T-helper 2 cell treated with Interferon-gamma antibody and Interleukin-4, amounts not matched to agents 100 ng/mL and 5 ng/mL, for 36 hours (primary cell): ENCODE results near the gene STK32C. TPM values are rescaled to one million over a fixed set of nuclear protein-coding genes. Genes with fewer than 3 reads are reported as not detected.
"Not testable (repeated sequence)": the region's sequence is repeated elsewhere in the genome, so short reads cannot be mapped to it uniquely, and the experiment has no call there.

ENCODE experiments used
- intact Hi-C: fragments of 100-400 bp; cut with micrococcal nuclease; formaldehyde crosslinking; loops from one replicate; pipeline ENCODE4 v1.15.1; 2023
- total RNA-seq: library from RNA; stranded (reverse); gene quantifications from 2 replicates; pipeline ENCODE4 v1.2.3, GENCODE V29; 2022

Gene STK32C
- total RNA-seq, 1 donor from 2014 or later, result 10.6 TPM

DNA sequence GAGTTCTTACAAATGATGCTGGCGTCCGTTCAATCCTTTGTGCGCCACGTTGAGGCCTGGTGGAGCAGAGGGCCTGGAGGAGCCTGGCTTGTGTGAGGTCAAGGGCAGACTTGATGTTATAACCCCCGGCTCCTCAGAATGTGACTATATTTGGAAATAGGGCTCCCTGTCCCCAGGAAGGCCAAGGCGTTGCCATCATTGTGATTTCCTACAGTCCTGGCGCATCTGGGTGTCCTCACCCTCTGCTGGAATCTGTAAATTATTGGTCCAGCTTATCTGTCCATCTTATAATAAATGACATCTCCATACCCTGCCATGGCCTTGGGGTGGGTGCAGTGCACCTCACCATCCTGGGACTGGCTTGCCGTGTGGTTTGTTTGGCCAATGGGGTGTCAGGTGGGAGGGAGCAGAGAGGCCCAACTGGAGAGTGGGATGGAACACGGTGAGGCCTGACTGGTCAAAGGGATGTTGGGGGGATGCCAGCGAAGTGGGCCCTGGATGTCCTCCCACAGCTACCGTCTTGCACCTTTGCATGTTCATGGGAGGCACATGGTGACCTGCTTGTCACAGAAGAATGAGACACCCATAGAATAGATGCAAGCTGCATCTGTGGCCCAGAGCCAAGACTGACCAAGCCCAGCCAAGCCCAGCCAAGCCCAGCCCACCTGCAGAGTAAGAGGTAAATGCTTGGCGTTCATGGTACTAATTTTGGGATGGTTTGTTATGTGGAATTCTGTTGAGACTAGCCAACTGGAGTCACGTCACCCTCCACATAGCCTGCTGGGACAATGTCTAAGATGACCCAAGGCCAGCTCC is 13.1 kb upstream of the STK32C start:
- intact Hi-C loops, result no loop called here

DNA sequence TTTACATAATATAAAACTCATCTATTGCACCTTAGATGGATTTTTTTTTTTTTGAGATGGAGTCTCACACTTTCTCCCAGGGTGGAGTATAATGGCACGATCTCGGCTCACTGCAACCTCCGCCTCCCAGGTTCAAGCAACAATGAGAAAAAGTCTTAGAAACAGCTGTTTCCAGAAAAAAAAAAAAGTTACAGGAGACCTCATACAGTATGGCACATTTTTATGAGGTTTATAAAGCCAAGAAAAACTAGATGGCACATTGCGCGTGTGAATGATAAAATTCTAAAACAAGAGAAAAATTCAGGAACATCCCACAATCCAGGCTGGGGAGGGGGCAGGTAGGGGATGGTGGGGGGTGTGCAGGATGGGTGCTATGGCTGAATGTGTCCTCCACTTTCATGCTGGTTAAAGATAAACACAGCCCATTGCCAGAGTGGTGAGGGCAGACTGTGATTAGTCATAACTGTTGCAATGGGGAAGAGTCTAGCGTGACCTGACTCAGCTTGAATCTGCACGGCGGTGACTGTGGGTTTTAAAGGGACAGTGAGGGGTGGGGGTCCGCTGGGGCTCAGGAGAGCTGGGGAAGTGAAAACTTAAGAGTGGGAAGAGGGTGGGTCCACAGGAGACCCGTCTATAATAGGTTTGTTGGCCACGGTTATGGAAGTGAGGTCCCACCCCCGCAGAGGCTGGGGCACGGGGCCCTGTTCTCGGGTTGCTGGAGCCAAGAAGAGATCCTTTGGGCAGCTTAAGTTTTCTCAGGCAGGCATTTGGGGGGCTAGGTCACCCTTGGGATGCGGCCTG is 12.3 kb upstream of the STK32C start:
- intact Hi-C loops, result no loop called here

DNA sequence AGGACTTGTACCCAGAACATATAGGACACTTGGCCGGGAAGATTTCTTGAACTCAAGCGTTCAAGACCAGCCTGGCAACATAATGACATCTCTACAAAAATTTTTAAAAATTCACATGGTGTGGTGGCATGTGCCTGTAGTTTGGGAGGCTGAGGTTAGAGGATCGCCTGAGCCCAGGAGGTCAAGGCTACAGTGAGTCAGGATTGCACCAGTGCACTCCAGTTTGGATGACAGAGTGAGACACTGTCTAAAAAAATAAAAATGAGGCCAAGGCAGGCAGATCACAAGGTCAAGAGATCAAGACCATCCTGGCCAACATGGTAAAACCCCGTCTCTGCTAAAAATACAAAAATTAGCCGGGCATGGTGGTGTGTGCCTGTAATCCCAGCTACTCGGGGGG is 9.7 kb upstream of the STK32C start:
- intact Hi-C loops, result not testable (repeated sequence)

DNA sequence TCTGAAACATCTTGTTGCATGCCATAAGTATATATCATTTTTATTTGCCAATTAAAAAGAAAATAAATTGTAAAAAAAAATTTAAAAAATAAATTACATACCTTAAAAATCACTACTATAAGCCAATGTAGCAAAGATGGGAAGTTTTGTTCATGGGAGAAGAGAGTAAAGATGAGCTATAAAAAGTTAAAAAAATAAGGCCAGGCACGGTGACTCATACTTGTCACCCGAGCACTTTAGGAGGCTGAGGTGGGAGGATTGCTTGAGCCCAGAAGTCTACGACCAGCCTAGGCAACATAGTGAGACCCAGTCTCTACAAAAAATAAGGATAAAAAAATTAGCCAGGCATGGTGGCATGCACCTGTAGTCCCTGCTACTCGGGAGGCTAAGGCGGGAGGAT is 8.4 kb upstream of the STK32C start:
- intact Hi-C loops, result no loop called here

DNA sequence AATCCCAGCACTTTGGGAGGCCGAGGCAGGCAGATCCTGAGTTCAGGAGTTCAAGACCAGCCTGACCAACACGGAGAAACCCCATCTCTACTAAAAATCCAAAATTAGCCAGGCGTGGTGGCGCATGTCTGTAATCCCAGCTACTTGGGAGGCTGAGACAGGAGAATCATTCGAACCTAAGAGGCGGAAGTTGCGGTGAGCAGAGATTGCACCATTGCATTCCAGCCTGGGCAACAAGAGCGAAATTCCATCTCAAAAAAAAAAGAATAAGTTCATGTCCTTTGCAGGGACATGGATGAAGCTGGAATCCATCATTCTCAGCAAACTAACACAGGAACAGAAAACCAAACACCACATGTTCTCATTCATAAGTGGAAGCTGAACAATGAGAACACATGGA is 7.1 kb upstream of the STK32C start:
- intact Hi-C loops, result not testable (repeated sequence)

DNA sequence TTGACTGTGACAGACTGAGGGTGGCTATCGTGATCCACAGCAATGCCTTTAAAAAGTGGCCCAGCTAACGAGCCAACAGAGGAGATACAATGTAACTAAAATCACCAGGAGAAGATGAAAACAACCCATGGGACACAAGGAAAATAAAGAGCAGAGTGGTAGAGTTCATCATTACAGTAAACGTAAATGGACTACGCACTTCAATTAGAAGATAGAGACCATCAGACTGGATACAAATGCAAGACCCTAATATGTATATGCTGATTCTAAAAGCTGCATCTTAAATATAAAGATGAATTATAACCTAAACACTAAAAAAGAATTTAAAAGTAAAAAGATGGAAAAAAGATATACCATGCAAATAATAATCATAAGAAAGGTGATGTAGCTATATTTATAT is 6.6 kb upstream of the STK32C start:
- intact Hi-C loops, result no loop called here

DNA sequence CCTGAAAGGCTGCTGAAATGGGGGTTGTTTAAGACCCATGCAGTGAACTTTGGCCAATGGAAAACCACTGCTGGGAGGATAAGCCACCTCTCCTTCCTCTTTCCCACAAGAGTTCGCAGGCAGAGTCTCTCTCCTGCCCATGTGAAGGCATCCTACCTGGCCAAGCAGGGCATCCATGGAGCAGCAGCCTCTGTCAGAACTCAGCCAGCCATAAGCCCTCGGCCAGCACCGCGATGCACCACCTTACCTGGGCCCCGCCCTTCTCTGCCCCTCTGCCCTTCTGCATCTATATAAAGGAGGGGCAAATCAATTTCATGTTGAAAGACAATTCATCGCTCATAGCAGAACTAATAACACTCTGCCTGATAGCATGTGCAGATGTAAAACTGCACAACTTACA is 6.1 kb upstream of the STK32C start:
- intact Hi-C loops, result no loop called here

DNA sequence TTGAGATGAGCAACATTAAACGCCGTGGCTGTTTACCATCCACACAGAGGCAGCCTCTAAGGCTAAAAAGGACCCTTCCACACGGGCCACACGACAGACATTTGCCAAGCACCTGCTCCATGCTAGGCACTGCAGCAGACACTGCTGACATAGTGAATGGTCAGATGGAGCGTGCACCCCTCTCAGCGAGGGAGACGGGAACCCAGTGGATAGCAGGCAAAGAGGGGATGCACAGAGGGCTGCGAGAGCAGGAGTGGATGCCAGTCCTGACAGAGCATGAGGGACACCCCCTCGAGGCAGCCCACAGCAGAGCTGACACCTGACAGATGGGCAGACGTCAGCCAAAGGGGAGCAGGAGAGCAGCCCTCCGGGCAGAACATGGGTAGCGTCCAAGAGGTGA is 5.6 kb upstream of the STK32C start:
- intact Hi-C loops, result no loop called here

DNA sequence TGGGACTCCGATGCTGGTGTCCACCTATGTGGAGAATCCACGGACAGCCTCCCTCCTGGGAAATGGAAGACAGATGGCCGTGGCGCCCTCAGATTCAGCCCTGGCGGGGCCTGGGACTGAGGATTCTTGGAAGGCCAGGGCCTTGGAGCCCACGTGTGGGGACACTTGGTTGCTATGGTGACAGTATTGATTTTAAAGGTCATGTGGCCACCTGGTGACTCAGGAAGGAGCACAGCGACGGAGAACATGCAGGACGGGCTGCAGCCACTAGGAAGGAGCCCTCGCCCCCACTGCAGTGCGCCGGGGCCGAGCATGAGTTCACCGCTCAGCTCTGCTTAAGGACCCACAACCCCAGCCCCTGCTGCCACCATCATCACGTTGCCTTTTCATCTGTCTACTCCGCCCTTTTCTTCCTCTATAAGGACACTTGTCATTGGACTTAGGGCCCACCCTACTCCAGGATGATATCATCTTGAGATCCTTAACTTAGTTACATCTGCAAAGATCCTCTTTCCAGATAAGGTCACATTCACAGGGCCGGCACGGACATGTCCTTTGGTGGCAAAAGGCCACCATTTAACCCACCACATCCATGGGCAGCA is 3.7 kb upstream of the STK32C start:
- intact Hi-C loops, result no loop called here

DNA sequence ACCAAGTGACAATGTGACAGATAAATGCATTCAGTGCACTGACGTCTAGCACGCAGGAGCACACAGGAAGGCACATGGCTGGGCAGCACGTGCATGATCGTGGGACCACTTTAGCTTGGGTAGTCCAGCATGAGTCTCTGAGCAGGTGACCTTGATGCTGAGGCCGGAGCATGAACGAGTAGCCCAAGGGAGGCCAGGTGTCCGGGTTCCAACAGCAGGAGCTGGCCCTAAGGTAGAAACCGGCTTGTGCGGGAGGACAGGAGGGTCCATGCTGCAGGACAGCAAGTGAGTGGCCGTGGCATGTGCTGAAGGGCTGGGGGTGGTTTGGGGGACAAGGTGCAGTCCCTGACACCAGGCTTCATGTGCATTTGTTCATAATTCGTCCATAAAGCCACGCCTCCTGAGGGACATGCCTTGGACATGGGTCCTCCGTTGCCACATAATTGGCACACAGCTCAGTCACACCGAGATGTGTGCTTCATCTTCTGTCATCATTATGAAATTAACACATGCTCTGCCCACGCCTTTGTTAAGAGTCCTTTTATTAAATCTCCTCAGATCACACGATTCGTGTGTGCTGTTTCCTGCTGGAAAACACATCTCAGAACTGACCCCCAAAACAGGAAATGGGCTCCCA is 3.1 kb upstream of the STK32C start:
- intact Hi-C loops, result no loop called here

DNA sequence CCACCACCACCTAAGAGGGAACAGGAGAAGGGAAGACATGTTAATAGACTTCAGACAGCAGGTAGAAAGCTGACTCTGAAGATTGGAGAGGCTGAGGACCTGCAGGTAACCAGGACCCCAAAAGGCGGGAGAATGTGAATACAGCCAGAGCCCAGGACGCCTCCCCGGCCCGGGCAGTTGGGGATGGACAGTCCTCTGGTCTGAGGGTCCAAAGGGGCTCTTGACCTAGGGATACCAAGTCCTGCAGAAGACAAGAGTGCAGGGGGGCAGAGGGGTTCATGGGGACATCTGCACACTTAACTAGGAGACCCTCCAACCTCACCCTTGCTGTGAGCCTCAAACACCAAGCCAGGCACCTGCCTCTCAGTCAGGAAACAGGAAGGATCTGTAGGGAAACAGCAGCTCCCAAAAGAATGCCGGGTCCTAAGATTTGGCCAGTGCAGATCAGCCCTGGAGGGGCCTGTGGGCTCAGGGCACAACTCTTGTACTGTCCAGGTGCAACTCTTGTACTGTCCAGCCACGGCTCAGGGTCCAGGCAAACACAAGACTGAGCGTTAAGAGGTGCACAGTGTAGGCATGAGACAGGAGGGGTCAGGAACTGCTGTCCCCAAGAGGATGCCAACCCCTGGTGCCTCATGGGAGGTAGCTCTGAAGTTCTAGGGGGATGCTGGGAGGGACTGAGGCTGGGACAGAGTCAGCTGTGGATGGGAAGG is 2.3 kb upstream of the STK32C start:
- intact Hi-C loops, result loop anchor here (2.0 kb wide), 2 partner anchors 137 to 999 kb away; partner anchors contain the start of genes TUBGCP2 and ZNF511

DNA sequence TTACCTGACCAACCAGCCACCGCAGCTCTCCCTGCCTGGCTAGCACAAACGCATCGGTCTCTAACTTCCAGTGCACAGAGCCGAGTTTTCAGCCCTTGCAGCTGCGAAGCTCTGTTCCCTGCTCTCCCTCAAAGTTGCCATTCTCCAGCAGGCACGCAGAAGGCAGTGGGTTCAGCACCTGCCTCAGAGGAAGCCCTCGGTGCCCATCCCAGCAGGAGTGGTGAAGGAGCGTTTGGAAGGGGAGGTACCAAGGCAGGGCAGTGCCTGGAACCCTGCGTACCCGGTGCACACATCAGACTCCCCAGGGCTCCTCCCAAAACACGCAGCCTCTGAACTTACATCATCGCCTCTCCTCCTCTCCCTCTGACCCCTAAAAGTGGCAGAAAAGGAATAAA is 1.7 kb upstream of the STK32C start:
- intact Hi-C loops, result loop anchor here (2.0 kb wide), 2 partner anchors 137 to 999 kb away; partner anchors contain the start of genes TUBGCP2 and ZNF511

DNA sequence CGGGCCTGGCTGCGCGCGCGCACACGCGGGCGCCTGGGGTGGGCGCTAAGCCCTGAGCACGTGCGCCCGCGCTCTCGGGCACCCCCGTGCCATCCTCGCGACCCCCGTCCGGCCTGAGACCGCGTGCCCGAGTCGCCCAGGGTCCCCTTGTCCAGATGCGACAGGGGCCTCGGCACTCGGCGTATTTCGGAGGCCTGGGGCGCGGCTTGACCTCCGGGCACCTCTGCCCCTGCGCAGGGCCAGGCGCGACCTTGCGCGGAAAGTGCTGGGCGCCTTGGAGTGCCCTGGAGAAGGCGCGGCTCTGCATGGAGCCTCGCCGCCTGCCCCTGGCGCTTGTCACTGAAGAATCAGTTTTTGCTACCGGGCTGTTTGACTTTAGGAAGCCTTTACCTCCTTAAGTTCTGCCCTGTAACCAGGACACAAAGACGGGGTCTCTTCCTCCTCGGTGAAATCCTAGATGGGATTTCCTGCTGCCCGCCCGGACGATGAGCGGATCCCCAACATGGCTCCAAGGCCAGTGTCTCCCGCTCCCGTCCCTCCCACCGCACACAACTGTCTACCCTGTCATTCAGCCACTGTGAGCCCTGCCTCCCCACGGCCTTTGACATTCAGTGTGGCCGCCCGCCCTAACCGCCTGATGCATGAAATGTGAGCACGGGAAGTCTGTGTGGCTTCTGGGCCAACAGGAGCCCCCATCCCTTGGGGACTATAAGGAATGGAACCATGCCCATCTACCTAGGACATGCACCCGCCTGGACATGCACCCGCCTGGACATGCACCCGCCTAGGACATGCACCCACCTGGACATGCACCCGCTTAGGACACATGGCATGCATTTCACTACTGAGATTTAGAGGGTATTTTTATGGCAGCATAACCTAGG is 1.1 kb upstream of the STK32C start:
- intact Hi-C loops, result loop anchor here (1.0 to 2.0 kb wide), 5 partner anchors 23 to 1000 kb away; partner anchors contain the start of genes INPP5A, LRRC27, TUBGCP2 and ZNF511

DNA sequence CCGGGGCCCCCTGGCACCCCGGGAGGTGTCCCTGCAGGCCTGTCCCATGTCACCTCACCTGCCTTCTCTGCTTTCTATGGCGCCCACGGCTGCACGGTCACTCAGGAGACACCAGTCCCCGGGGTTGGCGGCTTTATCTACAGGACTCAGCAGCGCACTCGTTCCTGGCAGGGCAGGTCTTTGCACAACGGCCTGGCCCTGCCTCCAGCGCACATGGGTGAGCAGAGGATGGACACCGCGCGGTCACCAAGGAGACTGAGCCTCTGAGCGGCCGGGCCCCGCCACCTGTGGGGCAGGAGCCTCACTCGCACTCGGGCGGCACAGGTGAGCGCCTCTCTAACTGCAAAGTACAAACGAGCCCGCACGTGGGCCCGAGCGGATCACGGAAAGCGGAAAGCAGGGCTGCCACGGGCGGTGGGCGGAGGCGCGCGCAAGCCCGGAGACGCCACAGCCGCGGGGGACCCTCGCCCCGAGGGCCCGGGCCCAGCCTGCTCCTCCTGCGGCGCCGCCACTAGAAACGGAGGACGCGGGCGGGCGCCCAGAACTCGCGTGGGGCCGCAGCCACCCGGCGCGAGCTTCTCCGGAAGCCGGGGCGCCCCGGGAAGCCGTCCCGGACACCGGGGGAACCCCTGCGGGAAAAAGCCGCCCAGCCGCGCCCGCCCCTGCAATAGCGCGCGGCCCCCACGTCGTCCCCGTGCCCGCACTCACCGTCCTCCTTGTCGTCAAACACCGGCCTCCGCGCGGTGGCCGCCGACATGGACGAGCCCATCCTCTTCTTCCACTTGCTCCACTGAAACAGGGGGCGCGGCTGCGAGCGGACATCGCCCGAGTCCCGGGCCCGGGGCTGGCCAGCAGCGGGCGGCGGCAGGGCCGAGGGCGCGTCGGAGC is 642 bp downstream of the STK32C start:
- intact Hi-C loops, result loop anchor here (1.0 kb wide), 1 partner anchor 121 kb away; the partner anchor contains the start of gene DPYSL4

DNA sequence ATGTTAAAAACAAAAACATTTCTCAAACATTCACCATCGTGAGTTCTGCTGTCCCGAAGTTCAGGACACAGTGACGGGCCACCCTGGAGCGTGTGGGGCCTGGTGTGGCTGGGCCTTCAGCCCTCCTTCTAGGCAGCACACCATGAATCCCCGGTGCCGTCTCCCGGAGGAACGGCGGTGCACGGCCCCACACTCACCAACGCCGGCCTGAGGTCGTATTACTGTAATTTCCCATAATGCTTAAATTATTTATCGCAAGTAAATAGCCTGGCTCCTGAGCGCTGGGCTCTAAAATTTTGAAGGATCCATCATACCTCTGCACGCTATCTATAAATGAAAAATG is 1.4 kb downstream of the STK32C start:
- intact Hi-C loops, result no loop called here

DNA sequence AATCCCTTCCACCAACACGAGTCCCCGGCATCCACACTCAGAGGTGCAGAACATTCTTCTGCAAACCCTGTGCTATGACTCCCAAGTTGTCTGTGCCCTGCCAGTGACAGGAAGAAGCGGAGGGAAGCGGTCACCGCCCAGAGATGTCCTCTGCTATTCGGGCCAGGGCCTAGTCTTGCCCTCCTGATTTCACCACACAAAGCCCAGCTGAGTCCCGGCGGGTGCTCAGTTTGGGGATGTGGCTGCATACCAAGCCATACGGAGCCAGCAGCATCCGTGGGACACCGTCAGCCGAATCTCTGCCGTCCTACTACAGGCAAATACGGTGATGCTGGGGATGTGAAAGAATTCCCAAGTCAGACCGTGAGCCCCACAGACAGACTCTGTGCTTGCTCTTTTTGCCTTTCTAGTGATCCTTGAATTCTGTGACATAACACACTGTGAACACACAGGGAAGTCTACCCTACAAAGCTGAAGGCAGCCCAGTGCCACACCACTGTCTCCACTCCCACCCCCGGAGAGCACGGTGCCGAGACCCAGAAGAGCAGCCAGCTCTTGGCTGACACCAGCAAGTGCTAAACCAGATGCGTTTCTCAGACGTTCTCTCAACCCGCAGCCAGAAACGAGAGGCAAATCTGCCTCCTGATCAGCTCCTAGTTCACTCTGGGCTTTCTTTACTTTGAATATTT is 2.0 kb downstream of the STK32C start:
- intact Hi-C loops, result no loop called here

DNA sequence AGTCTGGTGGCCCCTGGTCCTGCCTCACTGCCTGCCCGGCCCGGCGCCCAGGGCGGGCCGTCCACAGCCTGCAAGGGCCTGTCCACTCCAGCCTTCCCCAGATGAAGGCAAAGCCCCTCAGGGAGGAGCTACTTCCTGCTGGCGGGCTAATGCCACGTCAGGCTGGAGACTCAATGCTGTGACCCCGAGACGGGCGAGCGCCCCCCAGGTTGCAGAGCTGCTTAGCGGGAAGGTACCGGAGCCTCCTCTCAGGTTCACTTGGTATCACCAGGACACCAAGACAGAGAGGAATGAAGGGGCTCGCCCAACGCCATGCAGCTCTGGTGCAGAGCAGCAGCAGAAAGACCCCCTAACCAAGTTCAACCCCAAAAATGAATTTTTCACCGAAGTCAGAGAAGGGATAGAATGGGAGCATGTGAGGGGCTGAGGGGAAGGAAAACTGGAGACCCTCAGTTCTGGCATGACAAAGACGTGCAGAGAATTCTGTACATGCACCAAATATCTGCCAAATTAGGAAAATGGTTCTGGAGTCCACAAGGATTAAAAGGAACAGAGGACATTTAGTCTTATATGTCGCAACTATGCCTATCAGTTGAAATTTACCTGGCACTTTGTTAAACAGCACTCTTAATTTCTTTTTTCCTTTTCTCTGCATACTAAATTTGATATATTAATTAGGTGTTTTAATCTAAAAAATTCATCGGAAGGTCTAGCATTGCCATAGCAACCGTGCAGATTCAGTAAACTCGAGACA is 2.8 kb downstream of the STK32C start:
- intact Hi-C loops, result no loop called here
